SKM-1 treated with dmso at 0.1 percent for 144 hours (cell line): ENCODE measurements around the gene FAT3.

Source experiments
- DNase-seq: peaks from one replicate; lab custom pipeline; 2025; ENCODE audit not compliant: unreplicated experiment; lab: John Stamatoyannopoulos, UW

FAT3 gene

DNA sequence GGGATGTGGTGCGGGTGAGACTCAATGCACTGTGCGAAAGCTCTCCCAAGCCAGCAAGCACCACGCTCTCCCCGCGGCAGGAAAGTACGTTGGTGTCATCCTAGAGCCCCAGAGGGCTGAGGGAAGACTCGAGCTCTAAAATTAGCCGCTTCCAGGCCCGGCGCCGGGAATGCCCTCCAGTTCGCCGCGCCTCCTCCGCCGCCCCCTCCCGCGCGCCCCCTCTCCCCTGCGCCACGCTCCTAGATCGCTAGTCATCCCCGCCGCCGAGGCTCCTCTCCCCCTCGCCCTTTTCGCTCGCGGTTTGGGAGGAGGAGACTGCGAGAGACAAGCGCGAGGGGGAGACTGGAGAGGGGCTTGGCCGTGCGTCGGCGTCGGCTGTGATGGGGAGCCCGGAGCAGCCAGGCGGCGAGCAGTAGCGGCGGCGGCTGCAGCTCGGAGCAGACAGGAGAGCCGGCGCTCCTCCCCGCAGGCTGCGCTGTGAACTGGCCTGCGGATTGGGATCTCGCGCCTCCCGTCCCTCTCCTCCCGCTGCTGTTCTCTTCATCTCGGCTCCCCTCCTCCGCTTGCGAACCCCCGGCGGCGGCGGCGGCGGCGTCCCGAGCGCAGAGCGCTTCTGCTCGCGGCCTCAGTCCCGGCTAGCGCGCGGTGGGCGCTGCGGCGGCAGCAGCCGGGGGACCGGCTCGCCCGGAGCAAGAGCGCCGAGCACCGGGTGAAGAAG, at the start of gene FAT3:
TSS of gene FAT3 (plus strand) at position 412 of the 718 bp plus-strand sequence. CDS start 127,295 bp downstream, outside the sequence.
- DNase-seq, result no peak

DNA sequence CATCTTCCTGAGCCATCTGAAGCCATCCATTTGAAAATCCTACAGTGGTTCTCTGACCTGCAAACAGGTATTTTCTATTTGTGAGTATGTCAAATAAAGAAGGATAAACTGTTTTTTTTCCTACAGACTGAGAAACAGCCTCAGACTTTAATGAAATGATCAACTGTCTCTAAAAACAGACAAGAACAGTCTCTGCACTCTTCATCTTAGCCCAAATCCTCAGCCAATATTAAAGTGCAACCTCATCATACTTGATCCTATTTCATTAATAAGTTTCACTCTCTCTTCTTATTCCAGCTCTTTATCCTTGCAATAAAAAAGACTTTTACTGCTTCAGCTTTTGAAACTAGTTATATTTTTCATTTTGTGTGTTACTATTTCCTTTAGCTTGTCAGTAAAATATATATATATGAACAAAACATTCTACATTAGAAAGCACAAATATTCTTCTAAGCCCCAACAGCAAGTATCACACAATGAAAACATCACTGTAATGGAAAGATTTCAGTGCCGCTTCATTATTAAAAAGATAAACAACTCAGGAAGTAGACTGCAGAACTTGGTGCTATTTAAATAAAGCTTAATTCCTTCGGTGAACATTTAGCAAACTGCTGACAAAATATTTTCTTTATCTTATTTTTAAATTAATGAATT, 45.5 kb upstream of the FAT3 start:
- no peak for DNase-seq

- DNase-seq, result no peak
These were observed 44.4 kb upstream of the FAT3 start for GRCh38 chr11:92180226-92180625.

- no peak for DNase-seq
These were observed 43.9 kb upstream of the FAT3 start for GRCh38 chr11:92180664-92181251.

DNA sequence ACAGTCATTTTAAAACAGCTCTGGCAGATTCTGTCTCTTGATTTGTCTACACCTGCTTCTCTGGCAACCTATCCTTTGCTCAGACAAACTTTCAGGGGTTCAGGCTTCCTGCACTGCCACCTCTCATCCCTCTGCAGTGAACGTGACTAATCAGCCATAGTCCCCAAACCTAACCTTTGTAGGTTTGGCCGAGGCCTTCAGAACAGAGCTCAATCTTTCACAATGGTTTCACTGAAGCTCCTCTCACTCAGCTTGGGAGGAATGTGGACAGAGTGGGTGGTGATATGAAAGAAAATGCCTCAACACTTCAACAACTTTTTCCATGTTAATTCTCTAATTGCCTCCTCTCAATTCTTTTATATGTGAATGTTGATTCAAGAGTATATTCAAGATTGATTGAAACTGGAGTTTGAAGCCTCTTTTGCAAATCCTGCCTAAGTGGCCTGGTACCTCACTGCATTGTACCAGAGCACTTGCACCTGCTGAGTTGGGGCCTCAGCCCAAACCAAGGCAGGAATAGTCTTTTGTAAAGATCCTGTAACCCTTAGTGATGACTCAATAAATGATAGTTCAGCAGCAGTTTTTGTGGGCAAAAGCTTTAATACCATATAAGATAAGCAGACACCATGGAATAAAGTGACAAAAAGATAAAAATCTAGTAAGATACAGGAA, 33.9 kb upstream of the FAT3 start:
- no peak for DNase-seq

DNA sequence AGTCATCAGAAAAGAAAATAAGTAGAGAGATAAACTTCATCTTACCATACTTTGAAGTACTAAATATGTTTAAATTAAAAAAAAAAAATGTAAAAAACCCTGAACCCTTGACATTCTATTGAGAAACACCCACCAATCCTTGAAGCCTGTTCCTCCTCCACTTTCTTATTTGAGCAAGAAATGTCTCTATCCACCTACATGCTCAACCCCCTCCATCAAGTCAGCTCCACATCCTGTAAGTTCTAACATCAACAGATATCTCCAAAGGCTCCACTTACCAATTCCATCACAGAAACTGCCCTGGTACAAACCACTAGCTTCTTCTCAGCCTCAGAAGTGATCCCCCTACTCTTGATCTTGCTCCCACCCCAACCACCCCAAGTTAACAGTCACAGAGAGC, 32.5 kb upstream of the FAT3 start:
- DNase-seq, result no peak

GRCh38 chr11:92198268-92198667, 26.4 kb upstream of the FAT3 start:
- DNase-seq, result no peak

DNA sequence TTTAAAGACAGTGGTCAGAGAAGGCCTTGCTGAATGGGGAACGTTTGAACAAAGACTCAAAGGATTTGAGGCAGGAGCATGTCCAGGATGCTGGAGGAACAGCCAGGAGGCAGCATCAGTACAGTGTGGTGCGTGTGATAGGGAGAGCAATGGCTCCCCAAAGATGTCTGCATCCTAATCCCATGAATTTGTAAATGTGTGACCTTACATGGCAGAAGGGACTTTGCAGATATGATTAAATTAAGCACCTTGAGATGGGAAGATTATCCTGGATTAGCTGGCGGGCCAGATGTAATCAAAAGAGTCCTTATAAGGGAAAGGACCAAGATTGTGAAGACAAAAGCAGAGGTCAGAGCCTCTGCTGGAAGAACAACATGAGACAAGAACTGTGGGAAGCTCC, 24.6 kb upstream of the FAT3 start:
- DNase-seq, result no peak

DNA sequence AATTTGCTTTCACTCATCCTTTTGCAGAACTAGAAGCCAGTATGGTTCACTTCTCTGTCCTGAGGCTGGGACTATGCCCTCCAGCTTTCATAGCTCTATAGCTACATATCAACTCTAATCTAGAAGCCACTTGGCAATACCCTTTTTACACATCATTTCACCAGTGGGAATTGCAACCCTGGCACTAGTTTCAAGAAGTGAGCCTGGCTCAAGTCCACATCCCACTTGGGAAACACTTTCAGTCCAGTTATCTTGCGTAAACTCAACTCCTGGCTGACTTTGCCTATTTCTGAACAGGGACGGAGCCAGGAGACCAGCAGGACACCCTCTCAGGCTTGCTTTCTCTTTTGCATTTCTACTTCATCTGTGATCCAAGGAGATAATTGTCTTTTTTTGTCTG, 19.9 kb upstream of the FAT3 start:
- no peak for DNase-seq

DNA sequence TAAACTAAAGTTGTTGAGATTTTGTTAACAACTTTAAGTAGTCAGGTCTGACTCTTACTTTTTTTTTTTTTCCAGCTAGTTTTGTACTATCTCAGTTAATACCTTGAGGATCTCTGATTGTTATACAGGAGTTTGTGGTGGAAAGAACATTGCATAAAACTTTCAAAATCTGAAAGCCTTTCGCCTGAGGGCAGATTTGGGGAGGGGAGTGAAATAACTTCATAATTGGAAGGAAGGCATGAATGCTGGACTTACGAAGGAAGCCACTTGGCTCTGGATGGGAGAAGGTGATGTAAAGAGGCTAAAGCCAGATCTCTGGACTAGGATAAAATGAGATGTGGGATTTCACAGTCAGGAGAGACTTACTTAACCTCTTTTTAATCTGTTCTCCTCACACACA, 18.2 kb upstream of the FAT3 start:
- DNase-seq, result no peak

GRCh38 chr11:92211576-92212167, 12.9 kb upstream of the FAT3 start:
- DNase-seq, result no peak

- DNase-seq, result no peak
These were observed 12.1 kb upstream of the FAT3 start for GRCh38 chr11:92212530-92212929.

GRCh38 chr11:92216789-92217188, 7.8 kb upstream of the FAT3 start:
- no peak for DNase-seq

GRCh38 chr11:92219476-92219875, 5.1 kb upstream of the FAT3 start:
- no peak for DNase-seq

DNA sequence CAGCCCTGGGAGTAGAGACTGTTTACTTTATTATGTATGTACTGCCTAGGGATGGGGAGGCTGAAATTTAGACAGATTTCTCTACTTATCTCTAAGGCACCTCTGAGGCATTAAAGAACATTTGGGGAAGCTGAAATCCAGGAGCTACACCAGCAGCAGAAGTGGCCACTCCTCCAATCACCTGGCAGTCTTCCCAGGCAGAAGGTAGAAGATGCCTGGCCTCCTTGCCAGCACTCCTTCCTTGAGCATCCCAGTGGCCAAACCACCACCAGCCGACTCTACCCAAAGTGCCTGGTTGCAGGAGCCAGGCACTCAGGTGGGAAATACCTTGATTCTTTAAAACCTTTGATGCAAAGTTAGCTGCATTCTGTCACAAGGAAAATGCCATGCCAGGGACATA, 1.9 kb upstream of the FAT3 start:
- DNase-seq, result no peak

DNA sequence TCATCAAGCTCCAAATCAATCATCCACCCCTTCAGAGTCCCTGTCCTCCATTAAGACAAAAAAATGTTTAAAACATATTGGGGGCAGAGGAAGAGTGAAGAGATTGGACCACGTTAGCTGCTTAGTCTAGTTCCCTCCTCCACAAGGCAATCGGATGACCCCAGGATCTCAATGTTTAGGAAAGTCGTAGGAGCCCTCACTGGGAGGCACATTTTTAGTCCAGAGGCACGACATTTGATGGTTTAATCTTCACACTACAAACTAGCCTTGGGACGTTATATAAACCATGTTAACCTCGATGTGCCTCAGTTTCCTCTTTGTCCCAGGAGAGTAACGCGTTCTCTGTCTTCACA, 588 bp upstream of the FAT3 start:
- DNase-seq, result no peak

GRCh38 chr11:92225125-92225567, 528 bp downstream of the FAT3 start:
- DNase-seq, result no peak

DNA sequence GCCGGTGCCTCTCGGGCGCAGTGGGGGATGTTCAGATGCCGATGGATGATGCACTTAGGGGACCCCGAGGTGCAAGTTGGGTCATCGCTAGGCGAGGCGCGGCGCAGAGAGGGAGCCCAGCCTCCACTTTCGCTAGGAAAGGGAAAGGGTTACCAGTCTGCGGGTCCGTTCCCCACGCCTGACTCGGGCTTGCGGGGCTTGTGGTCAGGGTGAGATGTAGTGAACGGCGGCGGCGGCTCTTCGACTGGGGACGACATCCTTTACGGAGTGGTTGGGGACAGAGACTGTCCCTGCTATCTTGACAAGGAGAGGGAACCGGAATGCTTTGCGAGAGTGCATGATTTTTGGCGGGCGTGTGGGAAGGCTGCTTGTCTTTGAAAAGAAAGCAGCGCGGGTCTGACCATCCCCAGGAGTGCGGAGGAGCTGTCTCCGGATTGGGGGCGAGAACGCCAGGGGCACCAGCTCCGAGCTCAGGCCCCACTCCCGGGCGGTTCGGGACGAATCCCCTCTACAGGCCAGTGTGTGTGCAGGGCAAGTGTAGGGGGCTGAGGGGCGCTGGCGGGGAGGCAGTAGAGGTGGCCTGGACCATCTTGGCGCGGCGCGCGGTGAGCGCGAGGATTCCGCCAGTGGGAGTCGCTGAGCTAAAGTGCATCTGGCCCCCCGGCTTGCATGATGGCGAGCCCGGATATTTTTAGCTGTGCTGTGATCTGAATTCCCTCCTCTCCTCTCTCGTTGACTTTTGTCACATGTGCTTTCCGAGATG, 1.1 kb downstream of the FAT3 start:
- no peak for DNase-seq

DNA sequence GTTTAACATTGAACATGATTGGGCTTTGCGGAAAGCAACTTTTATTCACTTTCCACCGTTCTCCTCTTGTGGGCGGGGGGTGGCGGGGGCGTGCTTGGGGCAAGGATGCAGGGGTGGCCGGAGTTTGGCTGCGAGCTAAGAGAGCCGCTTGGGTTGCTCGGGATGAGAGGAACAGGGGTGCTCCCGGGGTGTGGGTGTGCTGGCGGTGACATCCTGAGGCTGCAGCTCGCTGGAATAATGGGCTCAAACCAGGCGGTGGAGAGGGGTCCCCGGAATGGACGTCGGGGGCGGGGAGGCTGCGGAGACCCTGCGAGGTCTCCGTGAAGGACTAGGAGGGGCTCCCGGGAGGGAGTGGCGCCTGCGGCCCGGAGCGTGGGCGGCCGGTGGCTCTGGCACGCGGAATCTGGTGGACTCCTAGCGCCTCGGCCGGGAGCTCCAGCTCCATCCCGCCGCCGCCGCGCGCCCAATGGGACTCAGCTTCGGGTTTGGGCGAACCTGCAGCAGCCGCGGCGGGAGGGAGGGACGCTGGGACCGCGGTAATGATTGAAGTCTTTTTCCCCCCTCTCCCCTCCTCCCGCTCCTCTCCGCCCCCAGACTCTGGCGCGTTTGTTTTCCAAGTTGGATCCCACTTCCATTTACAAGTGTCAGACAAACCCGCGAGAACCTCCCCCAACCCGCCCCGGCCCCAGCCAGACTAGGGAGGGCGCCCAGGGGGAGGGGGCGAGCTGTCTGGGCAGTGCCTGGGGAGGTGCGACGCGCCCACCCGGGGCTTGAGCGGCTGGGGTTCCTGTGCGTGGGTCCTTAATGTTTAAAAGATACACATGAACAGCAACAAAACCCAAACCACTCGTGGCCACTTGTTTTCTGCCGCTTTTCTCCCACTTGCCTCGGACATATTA, 2.0 kb downstream of the FAT3 start:
- no peak for DNase-seq
